ENCODE data around the gene SLC35A3.

SLC35A3 gene

GRCh38 chr1:100077531-100077930 is 107.7 kb downstream of the SLC35A3 start:
- no peak for DNase-seq

DNA sequence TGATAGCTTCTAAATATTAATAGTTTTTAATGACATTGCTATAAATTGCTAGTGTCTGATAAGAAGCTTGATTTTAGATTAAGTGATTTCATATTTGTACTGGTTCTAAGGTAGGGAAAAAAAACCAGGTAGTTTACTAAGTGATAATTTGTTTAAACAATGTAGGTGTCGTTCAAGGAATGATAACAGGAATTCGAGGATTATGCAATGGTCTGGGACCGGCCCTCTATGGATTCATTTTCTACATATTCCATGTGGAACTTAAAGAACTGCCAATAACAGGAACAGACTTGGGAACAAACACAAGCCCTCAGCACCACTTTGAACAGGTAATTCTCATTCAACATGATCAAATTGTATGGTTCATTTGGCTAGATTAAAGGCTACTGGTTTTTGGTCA is 110.5 kb downstream of the SLC35A3 start:
- no peak for DNase-seq

All from suppressor macrophage (primary cell).